K562 (cell line): ENCODE results near the gene STRIP1. TPM values are rescaled to one million over a fixed set of nuclear protein-coding genes. Genes with fewer than 3 reads are reported as not detected.

Source experiments
- CBFA2T2 ChIP-seq: fragments of 450-650 bp; conservative IDR thresholded peaks from 2 replicates; pipeline ENCODE4 v1.6.1; 2017; ENCODE audit warnings: mild to moderate bottlenecking
- DIDO1 ChIP-seq: fragments of 450-650 bp; IDR thresholded peaks from 2 replicates; pipeline ENCODE4 v1.6.1; 2016; ENCODE audit warnings: low read depth, missing biosample characterization, missing genetic modification characterization
- ESRRB ChIP-seq: fragments of 250-450 bp; sonication (Bioruptor Pico); IDR thresholded peaks from 2 replicates; pipeline ENCODE4 v1.5.0; 2020; ENCODE audit warnings: mild to moderate bottlenecking, moderate library complexity, borderline replicate concordance
- ETV6 ChIP-seq, 3 experiments: fragments of 150-350 bp in 1 of 3; sonication (generic) in 1 of 3; formaldehyde crosslinking in 1 of 3; IDR thresholded peaks; 2 replicates each; pipeline versions ENCODE4 v1.6.1 to v1.8.0; 2014 to 2022; ENCODE audit warnings: borderline replicate concordance in 2 of 3, low read depth in 2 of 3, antibody characterized with exemption in 1 of 3, low read length in 1 of 3, mild to moderate bottlenecking in 1 of 3, missing genetic modification reagents in 1 of 3
- FIP1L1 ChIP-seq: fragments of 200-400 bp; formaldehyde crosslinking; IDR thresholded peaks from 2 replicates; pipeline ENCODE4 v1.6.1; 2018; ENCODE audit warnings: mild to moderate bottlenecking, low read depth, low read length; ENCODE audit not compliant: poor library complexity, severe bottlenecking
- FUS ChIP-seq: fragments of 200-400 bp; formaldehyde crosslinking; optimal IDR thresholded peaks from 2 replicates; pipeline ENCODE3; 2017; ENCODE audit warnings: low read depth, low read length
- MAFK ChIP-seq: IDR thresholded peaks from 2 replicates; pipeline ENCODE4 v1.6.1; 2011; ENCODE audit warnings: low read length, improper control_type of control experiment
- PHF8 ChIP-seq: fragments of 200-600 bp; sonication (generic); IDR thresholded peaks from 2 replicates; pipeline ENCODE4 v1.6.1; 2012; ENCODE audit warnings: mixed run types, mild to moderate bottlenecking, inconsistent platforms, low read length, moderate library complexity, borderline replicate concordance
- POLR3G ChIP-seq: IDR thresholded peaks from 2 replicates; pipeline ENCODE4 v1.6.1; 2011; ENCODE audit not compliant: insufficient read length, insufficient replicate concordance; ENCODE audit errors: extremely low read depth
- RB1 ChIP-seq: fragments of 450-650 bp; IDR thresholded peaks from 2 replicates; pipeline ENCODE4 v1.6.1; 2017; ENCODE audit warnings: low read depth, mild to moderate bottlenecking
- SMARCE1 ChIP-seq: fragments of 450-650 bp; IDR thresholded peaks from 2 replicates; pipeline ENCODE4 v1.7.1; 2016; ENCODE audit warnings: mild to moderate bottlenecking
- SPI1 ChIP-seq: IDR thresholded peaks from 2 replicates; pipeline ENCODE4 v1.6.1; 2011; ENCODE audit warnings: low read depth, low read length, control low read depth, borderline replicate concordance
- TCFL5 ChIP-seq: fragments of 250-450 bp; sonication (Bioruptor Pico); conservative IDR thresholded peaks from 2 replicates; pipeline ENCODE4 v1.6.1; 2021; ENCODE audit warnings: mild to moderate bottlenecking, moderate library complexity, matching md5 sums
- YY1 ChIP-seq, 3 experiments: IDR thresholded peaks; 2 replicates each; pipeline ENCODE4 v1.6.1; 2011; ENCODE audit warnings: low read length in 2 of 3, mild to moderate bottlenecking in 2 of 3, moderate library complexity in 2 of 3, borderline replicate concordance in 1 of 3, control low read depth in 1 of 3, low read depth in 1 of 3; ENCODE audit not compliant: insufficient read depth in 3 of 3, insufficient replicate concordance in 2 of 3, control insufficient read depth in 1 of 3, insufficient read length in 1 of 3; ENCODE audit errors: extremely low read depth in 1 of 3
- ZNF121 ChIP-seq: sonication (generic); formaldehyde crosslinking; conservative IDR thresholded peaks from 2 replicates; pipeline ENCODE4 v1.8.0; 2022; ENCODE audit warnings: missing genetic modification reagents
- ZNF3 ChIP-seq: fragments of 250-450 bp; sonication (Bioruptor Pico); IDR thresholded peaks from 2 replicates; pipeline ENCODE4 v1.5.0; 2021; ENCODE audit warnings: mild to moderate bottlenecking, moderate library complexity
- ZNF717 ChIP-seq: fragments of 250-450 bp; sonication (Bioruptor Pico); IDR thresholded peaks from 2 replicates; pipeline ENCODE4 v1.5.0; 2021
- polyA plus RNA-seq, 8 experiments: library from polyadenylated mRNA; depleted of rRNA in 4 of 8; stranded (reverse) in 5 of 8; unstranded in 3 of 8; fragments of >200 nt; fragmentation: Nextera tagmentation in 2 of 8; fragmentation: Illumina TruSeq in 1 of 8; extraction: Ambion mirVana in 2 of 8; extraction: Trizol in 1 of 8; gene quantifications; 2 replicates each; pipeline versions ENCODE4 v1.2.1 to v1.2.3, GENCODE V29; 2011 to 2014; ENCODE audit warnings: inconsistent platforms in 1 of 8, missing spikeins in 1 of 8
- total RNA-seq, 7 experiments: library from RNA; depleted of rRNA in 6 of 7; stranded (reverse); fragments of >200 nt in 6 of 7; fragmentation: Illumina TruSeq in 2 of 7; extraction: Trizol in 2 of 7; gene quantifications; 2 replicates each; pipeline versions ENCODE4 v1.2.1 to v1.2.3, GENCODE V29; 2011 to 2021; ENCODE audit warnings: low replicate concordance in 1 of 7
- TF ChIP-seq, protein P1 (sequence below): fragments of 200-400 bp; formaldehyde crosslinking; IDR thresholded peaks from 2 replicates; pipeline ENCODE4 v1.6.1; 2017; ENCODE audit warnings: mild to moderate bottlenecking, low read depth, low read length, moderate library complexity
- TF ChIP-seq, protein P2 (sequence below): sonication (generic); formaldehyde crosslinking; IDR thresholded peaks from 2 replicates; pipeline ENCODE4 v1.8.0; 2023; ENCODE audit warnings: mild to moderate bottlenecking, missing genetic modification reagents
- TF ChIP-seq, protein P3 (sequence below): fragments of 450-650 bp; IDR thresholded peaks from 2 replicates; pipeline ENCODE4 v1.7.0; 2016; ENCODE audit warnings: borderline replicate concordance
- TF ChIP-seq, protein P4 (sequence below), 2 experiments: fragments of 450-650 bp; conservative IDR thresholded peaks; 2 replicates each; pipeline ENCODE4 v1.6.1; 2017; ENCODE audit warnings: mild to moderate bottlenecking in 2 of 2, moderate library complexity in 2 of 2

STRIP1 gene
- total and polyA plus RNA-seq, 9 of the 15 experiments (the other 6 are each of a cell fraction or from before 2014, with no cell fraction given) = 9.9 to 42.3 (median 32.0) TPM

DNA sequence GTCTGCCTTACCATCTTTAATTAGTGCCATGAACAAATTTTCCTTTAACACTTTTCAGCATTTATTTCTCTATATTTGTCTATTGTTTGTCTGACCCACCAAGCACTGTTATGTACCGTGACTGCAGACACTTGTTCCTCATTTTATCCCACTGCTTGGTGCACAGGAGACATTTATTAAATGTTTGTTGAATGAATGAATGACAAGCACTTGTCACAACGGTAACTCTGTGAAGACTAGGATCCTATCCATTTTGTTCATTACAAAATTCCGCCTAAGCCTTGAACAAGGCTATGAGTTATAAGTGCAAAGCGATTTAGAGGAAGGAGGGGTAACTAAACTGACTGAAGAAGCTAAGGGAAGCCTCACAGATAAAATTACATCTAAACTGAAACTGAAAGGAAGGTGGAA is 379 bp upstream of the STRIP1 start (continued):
- TF ChIP-seq ETV6 (IDR thresholded peaks at IDR 0.05; ENCODE audit: borderline replicate concordance in 1 of 2, low read depth in 2 of 2, low read length in 1 of 2) = 0 out of 4 replicates have a peak, but pooled peaks of 1 of the 2 experiments have one; percentile 51
- TF ChIP-seq ETV6 (CRISPR knock-in tag; IDR thresholded peaks at IDR 0.05; ENCODE audit: borderline replicate concordance) = no peak
- no peak for TF ChIP-seq FUS
- TF ChIP-seq, protein P1, sequence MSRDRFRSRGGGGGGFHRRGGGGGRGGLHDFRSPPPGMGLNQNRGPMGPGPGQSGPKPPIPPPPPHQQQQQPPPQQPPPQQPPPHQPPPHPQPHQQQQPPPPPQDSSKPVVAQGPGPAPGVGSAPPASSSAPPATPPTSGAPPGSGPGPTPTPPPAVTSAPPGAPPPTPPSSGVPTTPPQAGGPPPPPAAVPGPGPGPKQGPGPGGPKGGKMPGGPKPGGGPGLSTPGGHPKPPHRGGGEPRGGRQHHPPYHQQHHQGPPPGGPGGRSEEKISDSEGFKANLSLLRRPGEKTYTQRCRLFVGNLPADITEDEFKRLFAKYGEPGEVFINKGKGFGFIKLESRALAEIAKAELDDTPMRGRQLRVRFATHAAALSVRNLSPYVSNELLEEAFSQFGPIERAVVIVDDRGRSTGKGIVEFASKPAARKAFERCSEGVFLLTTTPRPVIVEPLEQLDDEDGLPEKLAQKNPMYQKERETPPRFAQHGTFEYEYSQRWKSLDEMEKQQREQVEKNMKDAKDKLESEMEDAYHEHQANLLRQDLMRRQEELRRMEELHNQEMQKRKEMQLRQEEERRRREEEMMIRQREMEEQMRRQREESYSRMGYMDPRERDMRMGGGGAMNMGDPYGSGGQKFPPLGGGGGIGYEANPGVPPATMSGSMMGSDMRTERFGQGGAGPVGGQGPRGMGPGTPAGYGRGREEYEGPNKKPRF = no peak
- no peak for TF ChIP-seq TCFL5 (CRISPR knock-in tag)
- TF ChIP-seq, protein P2, sequence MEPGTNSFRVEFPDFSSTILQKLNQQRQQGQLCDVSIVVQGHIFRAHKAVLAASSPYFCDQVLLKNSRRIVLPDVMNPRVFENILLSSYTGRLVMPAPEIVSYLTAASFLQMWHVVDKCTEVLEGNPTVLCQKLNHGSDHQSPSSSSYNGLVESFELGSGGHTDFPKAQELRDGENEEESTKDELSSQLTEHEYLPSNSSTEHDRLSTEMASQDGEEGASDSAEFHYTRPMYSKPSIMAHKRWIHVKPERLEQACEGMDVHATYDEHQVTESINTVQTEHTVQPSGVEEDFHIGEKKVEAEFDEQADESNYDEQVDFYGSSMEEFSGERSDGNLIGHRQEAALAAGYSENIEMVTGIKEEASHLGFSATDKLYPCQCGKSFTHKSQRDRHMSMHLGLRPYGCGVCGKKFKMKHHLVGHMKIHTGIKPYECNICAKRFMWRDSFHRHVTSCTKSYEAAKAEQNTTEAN = no peak
- TF ChIP-seq ESRRB (CRISPR knock-in tag) = no peak
- no peak for TF ChIP-seq YY1 (IDR thresholded peaks at IDR 0.05; ENCODE audit: borderline replicate concordance in 1 of 3, control insufficient read depth in 1 of 3, extremely low read depth in 1 of 3, insufficient read depth in 3 of 3, insufficient read length in 1 of 3, insufficient replicate concordance in 2 of 3, low read depth in 1 of 3, low read length in 2 of 3)
- TF ChIP-seq DIDO1 = no peak
- TF ChIP-seq MAFK = no peak
- TF ChIP-seq POLR3G = no peak
- no peak for TF ChIP-seq ZNF717 (CRISPR knock-in tag)
- TF ChIP-seq PHF8 = no peak
- no peak for TF ChIP-seq RB1
- peak; percentile 48; the same call in 1 of the 2 replicates for TF ChIP-seq ZNF3 (CRISPR knock-in tag)
- TF ChIP-seq, protein P3, sequence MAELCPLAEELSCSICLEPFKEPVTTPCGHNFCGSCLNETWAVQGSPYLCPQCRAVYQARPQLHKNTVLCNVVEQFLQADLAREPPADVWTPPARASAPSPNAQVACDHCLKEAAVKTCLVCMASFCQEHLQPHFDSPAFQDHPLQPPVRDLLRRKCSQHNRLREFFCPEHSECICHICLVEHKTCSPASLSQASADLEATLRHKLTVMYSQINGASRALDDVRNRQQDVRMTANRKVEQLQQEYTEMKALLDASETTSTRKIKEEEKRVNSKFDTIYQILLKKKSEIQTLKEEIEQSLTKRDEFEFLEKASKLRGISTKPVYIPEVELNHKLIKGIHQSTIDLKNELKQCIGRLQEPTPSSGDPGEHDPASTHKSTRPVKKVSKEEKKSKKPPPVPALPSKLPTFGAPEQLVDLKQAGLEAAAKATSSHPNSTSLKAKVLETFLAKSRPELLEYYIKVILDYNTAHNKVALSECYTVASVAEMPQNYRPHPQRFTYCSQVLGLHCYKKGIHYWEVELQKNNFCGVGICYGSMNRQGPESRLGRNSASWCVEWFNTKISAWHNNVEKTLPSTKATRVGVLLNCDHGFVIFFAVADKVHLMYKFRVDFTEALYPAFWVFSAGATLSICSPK = no peak
- TF ChIP-seq, protein P4, sequence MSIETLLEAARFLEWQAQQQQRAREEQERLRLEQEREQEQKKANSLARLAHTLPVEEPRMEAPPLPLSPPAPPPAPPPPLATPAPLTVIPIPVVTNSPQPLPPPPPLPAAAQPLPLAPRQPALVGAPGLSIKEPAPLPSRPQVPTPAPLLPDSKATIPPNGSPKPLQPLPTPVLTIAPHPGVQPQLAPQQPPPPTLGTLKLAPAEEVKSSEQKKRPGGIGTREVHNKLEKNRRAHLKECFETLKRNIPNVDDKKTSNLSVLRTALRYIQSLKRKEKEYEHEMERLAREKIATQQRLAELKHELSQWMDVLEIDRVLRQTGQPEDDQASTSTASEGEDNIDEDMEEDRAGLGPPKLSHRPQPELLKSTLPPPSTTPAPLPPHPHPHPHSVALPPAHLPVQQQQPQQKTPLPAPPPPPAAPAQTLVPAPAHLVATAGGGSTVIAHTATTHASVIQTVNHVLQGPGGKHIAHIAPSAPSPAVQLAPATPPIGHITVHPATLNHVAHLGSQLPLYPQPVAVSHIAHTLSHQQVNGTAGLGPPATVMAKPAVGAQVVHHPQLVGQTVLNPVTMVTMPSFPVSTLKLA (conservative IDR thresholded peaks at IDR 0.05) = no peak; a peak in 2 of 4 replicates
- no peak for TF ChIP-seq SPI1
- TF ChIP-seq ZNF121 = no peak
- TF ChIP-seq CBFA2T2 = no peak
- TF ChIP-seq FIP1L1 = no peak
- TF ChIP-seq SMARCE1 = peak; percentile 29; the same call in 1 of the 2 replicates
